HG03097 (cell line): ENCODE results near the gene HTD2.

Source experiments
- ATAC-seq: cut with Tn5 transposase; IDR thresholded peaks from one replicate; pipeline ENCODE4 v1.9.1; 2021; ENCODE audit not compliant: unreplicated experiment, low FRiP score

Gene HTD2

DNA sequence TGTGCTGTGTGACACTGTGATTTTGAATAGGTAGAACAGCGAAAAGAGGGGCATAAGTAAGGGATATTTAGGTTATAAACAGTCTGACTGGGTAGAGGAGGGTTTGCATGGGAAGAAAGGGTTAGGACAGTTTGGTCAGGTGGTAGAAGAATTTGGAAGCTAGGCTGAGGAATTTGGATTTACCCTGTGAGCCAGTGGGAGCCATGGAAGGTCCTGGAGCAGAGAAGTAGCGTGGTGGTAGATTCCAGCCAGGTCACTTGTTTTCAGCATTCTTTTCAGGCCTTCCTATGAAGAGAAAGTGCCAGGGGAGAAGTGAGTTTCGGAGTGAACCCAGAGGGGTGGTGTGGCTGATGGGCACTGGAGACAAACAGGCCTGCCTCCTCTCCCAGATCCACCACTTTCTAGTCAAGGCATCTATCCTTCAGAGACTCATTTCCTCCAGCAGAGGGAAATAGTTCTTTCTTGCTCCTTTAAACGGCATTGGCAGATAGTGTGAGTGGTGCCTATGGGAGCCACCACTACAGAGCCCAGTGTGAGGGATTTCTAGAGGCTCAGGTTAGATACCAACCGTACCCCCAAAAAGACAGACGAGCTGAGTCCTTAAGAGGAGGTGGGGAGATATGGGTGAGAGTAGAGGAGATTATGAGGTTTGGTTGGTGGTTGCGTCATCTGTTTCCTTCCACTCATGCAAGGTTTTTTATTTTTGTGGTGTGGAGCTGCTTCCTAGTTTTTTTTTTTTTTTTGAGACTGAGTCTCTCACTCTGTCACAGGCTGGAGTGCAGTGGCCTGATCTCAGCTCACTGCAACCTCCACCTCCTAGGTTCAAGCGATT, 47.6 kb downstream of the HTD2 start:
- ATAC-seq, result no peak

- no peak for ATAC-seq
Observed at GRCh38 chr3:58355179-58355578, 48.9 kb downstream of the HTD2 start.

DNA sequence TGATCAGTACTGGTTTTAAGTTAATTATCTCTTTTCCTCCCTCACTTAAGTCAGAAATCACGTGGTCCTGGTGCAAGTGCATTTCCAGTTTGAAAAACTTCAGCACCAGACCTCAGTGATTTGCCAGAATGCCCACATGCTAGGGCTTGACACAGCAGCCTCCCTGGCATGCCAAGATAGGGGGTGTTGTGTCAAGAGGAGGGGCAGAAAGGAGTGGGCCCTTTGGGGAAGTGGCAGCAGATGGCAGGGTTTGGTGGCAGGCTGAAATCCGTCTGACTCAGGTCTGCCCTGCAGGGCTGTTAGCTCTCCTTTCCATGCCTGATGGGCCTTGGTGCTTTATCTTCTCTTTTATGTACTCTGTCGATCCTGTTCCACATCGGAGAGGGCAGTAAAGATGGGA, 49.7 kb downstream of the HTD2 start:
- ATAC-seq, result no peak

DNA sequence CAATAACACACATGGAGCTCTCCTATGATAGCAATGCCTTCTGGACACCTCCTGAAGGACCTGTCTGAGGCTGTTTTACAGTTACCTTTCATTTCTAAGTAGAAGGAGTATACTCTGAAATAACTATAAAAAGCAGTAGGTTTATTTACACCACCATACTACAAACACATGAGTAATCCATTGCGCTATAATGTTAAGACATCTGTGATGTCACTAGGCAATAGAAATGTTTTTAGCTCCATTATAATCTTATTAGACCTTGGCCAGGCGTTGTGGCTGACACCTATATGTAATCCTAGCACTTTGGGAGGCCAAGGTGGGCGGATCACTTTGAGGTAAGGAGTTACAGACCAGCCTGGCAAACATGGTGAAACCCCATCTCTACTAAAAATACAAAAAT, 51.1 kb downstream of the HTD2 start:
- ATAC-seq, result no peak

DNA sequence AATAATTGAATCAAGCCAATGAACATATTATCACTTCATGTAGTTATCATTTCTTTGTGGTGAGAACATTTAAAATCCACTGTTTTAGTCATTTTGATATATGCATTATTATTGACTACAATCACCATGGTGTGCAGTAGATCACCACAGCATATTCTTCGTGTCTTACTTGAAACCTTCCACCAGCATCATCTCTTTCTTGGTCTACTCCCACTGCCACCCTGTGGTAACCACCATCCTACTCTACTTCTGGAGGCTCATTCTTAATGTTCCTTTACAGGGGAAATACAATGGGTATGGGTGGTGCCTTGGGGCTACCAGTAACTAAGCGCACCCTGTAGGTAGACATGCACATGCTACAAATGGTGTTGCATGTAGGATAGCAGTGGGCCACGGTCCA, 51.8 kb downstream of the HTD2 start:
- ATAC-seq, result no peak

DNA sequence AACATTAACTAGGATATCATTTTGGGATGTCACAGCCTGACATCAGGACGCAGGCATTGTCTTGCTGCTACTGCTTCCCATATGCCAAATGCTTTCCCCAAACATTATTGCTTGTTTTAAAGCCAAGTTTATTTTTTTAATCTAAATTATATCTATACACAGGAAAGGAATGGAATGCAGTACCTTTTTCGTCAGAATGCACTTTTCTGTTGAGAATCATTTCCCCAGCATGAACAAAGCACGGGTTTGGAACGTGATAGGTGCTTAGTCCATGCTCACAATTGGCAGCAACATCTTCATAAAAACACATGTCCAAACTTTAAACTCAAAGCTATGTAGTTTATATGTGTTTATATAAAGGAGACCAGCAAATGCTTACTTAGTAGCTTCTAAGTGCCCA, 52.5 kb downstream of the HTD2 start:
- ATAC-seq, result no peak

DNA sequence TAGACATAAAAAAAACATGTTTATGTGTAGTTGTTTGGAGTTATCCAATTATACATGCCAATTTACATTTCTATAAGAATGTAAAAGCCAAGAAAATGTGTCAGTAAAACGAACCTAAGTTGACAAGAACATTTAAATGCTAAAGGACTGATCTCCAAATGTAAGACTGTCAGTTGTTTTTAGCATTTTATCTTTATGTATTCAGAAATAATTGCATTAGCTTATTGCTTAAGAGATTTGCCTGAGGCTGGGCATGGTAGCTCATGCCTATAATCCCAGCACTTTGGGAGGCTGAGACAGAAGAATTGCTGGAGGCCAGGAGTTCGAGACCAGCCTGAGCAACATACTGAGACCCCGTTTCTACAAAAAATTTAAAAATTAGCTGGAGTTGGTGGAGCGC, 53.3 kb downstream of the HTD2 start:
- no peak for ATAC-seq

GRCh38 chr3:58361866-58362265, 55.5 kb downstream of the HTD2 start:
- no peak for ATAC-seq

GRCh38 chr3:58366699-58367098, 60.4 kb downstream of the HTD2 start:
- ATAC-seq, result no peak

- ATAC-seq, result no peak
Observed at GRCh38 chr3:58369038-58369437, 62.7 kb downstream of the HTD2 start.
